ENCODE results near the gene MPZL2. TPM values are rescaled to one million over a fixed set of nuclear protein-coding genes. Genes with fewer than 3 reads are reported as not detected.

MPZL2 gene
- total RNA-seq (111 TPM), polyA plus RNA-seq (ENCODE audit: insufficient read depth, low read depth, low replicate concordance) (16.8 TPM)
- long read RNA-seq, donor 1, transcript MPZL2-201 (6 exons, 2,620 nt): major isoform, 5 of 7 reads
- long read RNA-seq, donor 1, partial matches to known transcripts: 0 of 7 reads
- long read RNA-seq, donor 1, other reads (novel, unspliced or antisense): 0 of 7 reads
- long read RNA-seq, donor 2, partial matches to known transcripts: 0 of 1 reads
- long read RNA-seq, donor 2, other reads (novel, unspliced or antisense): 0 of 1 reads
- long read RNA-seq, donor 3, transcript MPZL2-201 (6 exons, 2,620 nt): major isoform, 7 of 15 reads
- long read RNA-seq, donor 3, partial matches to known transcripts: 0 of 15 reads
- long read RNA-seq, donor 3, other reads (novel, unspliced or antisense): 0 of 15 reads
- long read RNA-seq, donor 4, partial matches to known transcripts: 0 of 2 reads
- long read RNA-seq, donor 4, other reads (novel, unspliced or antisense): 0 of 2 reads
- long read RNA-seq, donor 5: 0 reads
- long read RNA-seq, donor 6, partial matches to known transcripts: 0 of 6 reads
- long read RNA-seq, donor 6, other reads (novel, unspliced or antisense): 0 of 6 reads
- long read RNA-seq, donor 7, transcript MPZL2-201 (6 exons, 2,620 nt): major isoform, 57 of 72 reads
- long read RNA-seq, donor 7, partial matches to known transcripts: 4 of 72 reads
- long read RNA-seq, donor 7, other reads (novel, unspliced or antisense): 7 of 72 reads
- long read RNA-seq, donor 8, partial matches to known transcripts: 0 of 5 reads
- long read RNA-seq, donor 8, other reads (novel, unspliced or antisense): 0 of 5 reads
- long read RNA-seq, donor 9: 0 reads
- long read RNA-seq, donor 10, partial matches to known transcripts: 0 of 4 reads
- long read RNA-seq, donor 10, other reads (novel, unspliced or antisense): 0 of 4 reads

DNA sequence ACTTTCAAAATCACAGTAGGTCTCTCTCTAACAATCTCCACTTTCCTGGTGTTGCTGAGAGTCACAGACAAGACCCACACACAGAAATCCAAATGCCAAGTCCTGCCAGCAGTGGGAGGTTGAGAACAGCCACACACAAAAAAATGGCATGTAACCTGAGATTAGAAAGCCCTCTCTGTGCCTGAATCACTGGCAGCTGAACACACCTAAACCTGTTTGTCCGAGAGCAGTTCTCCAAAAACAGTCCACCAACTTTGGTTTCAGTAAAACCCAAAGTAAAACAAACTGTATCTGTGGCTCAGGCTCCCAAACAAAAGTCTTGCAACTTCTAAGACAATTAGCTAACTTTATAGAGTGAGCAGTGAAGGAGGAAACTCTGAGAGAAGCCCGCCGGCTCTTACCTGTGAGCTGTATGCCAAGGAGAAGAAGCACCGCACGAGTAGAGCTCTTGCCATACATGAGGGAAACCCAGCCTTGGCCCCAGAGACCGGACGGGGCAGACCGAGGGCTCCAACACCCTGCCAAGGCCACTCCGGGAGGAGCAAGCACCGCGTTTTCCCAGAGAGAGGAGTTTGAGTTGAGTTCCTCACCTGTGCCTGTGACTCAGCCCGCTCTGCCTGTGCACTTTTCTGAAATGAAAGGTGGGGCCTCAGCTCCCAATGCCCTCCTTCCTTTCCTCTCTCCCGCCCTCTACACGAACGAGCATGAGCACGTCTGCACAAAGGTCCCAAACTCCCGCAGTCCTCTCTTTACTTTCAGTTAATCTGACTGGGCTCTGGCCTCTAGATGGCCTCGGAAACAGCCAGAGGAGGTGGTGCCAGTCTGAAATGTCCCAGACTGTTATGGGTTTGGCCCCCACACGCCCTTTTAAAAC is at the start of gene MPZL2:
TSS of gene MPZL2 (minus strand) at position 603 of the 874 bp plus-strand sequence. CDS start at position 459, 144 bp downstream.
- FAIRE-seq: no peak
- Histone ChIP-seq H3K27me3 (ENCODE audit: control insufficient read depth, insufficient read depth, low read length) (no peaks in the 10 kb centered on the region), H3K9ac (ENCODE audit: low read length in 3 of 3) (peak within 1 kb of the TSS; percentile 0 to 74 (median 14)), H3K36me3 (ENCODE audit: control insufficient read depth in 2 of 3, insufficient read depth in 3 of 3, low read length in 3 of 3) (peaks cover 0 to 3% (median 0%) of the 10 kb centered on the region in 3 donors), H3K4me1 (ENCODE audit: control insufficient read depth in 2 of 3, insufficient read depth in 2 of 3, low read depth in 1 of 3, low read length in 3 of 3) (peaks cover 0 to 15% (median 12%) of the 10 kb centered on the region in 3 donors), H3K4me3 (ENCODE audit: low read length in 3 of 3) (peak within 1 kb of the TSS; percentile 54 to 73 (median 55)), H3K27ac (ENCODE audit: low read depth in 2 of 2, low read length in 2 of 2) (peak within 1 kb of the TSS; percentile 66 to 73), H3K9me3 (ENCODE audit: control insufficient read depth in 2 of 3, insufficient read depth in 1 of 3, low read length in 3 of 3) (no peaks in the 10 kb centered on the region)
- DNase-seq: peak; percentile 63 to 85 (median 79)
- TF ChIP-seq, protein P1, sequence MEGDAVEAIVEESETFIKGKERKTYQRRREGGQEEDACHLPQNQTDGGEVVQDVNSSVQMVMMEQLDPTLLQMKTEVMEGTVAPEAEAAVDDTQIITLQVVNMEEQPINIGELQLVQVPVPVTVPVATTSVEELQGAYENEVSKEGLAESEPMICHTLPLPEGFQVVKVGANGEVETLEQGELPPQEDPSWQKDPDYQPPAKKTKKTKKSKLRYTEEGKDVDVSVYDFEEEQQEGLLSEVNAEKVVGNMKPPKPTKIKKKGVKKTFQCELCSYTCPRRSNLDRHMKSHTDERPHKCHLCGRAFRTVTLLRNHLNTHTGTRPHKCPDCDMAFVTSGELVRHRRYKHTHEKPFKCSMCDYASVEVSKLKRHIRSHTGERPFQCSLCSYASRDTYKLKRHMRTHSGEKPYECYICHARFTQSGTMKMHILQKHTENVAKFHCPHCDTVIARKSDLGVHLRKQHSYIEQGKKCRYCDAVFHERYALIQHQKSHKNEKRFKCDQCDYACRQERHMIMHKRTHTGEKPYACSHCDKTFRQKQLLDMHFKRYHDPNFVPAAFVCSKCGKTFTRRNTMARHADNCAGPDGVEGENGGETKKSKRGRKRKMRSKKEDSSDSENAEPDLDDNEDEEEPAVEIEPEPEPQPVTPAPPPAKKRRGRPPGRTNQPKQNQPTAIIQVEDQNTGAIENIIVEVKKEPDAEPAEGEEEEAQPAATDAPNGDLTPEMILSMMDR (IDR thresholded peaks at IDR 0.05; ENCODE audit: borderline replicate concordance, extremely low read depth, insufficient read depth): no peak
- intact Hi-C loops (cut with DNase I): no loop called here

DNA sequence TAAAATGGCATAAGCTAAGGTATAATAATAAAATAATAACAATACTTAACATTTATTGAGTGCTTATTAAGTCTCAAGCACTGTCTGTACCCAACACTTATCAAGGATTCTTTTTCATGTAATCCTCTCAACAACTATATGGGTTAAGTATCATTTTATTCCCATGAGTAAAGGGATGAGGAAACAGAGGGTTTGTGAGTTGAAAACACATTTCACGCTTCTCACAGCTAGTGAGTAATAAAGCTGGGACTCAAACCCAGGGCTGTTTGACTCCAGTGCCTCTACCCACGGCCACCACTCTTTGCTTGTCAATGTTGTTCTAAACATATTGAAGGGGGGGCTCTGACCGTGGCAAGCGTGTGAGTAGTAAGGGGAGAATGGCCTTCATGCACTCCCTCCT is 49.1 kb upstream of the MPZL2 start:
- Histone ChIP-seq H3K9ac (ENCODE audit: low read length in 3 of 3) (no peak overlapping the region), H3K27ac (ENCODE audit: low read depth in 2 of 2, low read length in 2 of 2) (no peak overlapping the region), H3K36me3 (ENCODE audit: control insufficient read depth in 2 of 3, insufficient read depth in 3 of 3, low read length in 3 of 3) (no peaks in the 10 kb centered on the region), H3K4me3 (ENCODE audit: low read length in 3 of 3) (no peak overlapping the region), H3K27me3 (ENCODE audit: control insufficient read depth, insufficient read depth, low read length) (no peaks in the 10 kb centered on the region), H3K4me1 (ENCODE audit: control insufficient read depth in 2 of 3, insufficient read depth in 2 of 3, low read depth in 1 of 3, low read length in 3 of 3) (peaks cover 0 to 5% (median 0%) of the 10 kb centered on the region in 3 donors), H3K9me3 (ENCODE audit: control insufficient read depth in 2 of 3, insufficient read depth in 1 of 3, low read length in 3 of 3) (no peaks in the 10 kb centered on the region)
- TF ChIP-seq, protein P1 (IDR thresholded peaks at IDR 0.05; ENCODE audit: borderline replicate concordance, extremely low read depth, insufficient read depth): no peak
- intact Hi-C loops (cut with DNase I): no loop called here
- DNase-seq: no peak
- no peak for FAIRE-seq

DNA sequence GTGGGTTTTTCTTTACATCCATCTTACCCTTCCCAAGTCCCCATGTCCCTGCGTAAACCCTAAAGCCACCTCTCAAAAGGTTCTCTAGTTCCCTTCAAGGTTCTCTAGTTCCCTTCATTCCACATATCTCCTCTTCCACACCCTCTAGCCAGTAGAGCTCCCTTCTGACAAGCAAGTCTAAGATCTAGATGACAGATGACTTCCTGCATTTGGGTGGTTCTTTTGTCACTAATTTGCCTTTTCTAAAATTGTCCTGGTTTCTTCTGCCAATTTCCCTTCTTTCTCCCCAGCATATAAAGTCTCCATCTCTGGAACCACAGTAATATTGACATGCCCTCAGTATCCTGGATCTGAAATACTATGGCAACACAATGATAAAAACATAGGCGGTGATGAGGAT is 48.2 kb upstream of the MPZL2 start:
- H3K9me3 ChIP-seq (ENCODE audit: control insufficient read depth in 2 of 3, insufficient read depth in 1 of 3, low read length in 3 of 3): no peaks in the 10 kb centered on the region
- no peak overlapping the region for H3K9ac ChIP-seq (ENCODE audit: low read length in 3 of 3)
- TF ChIP-seq, protein P1 (IDR thresholded peaks at IDR 0.05; ENCODE audit: borderline replicate concordance, extremely low read depth, insufficient read depth): no peak
- H3K27me3 ChIP-seq (ENCODE audit: control insufficient read depth, insufficient read depth, low read length): no peaks in the 10 kb centered on the region
- peaks cover 0 to 5% (median 0%) of the 10 kb centered on the region in 3 donors for H3K4me1 ChIP-seq (ENCODE audit: control insufficient read depth in 2 of 3, insufficient read depth in 2 of 3, low read depth in 1 of 3, low read length in 3 of 3)
- DNase-seq (no peak), FAIRE-seq (no peak)
- H3K27ac ChIP-seq (ENCODE audit: low read depth in 2 of 2, low read length in 2 of 2): no peak overlapping the region
- no peak overlapping the region for H3K4me3 ChIP-seq (ENCODE audit: low read length in 3 of 3)
- H3K36me3 ChIP-seq (ENCODE audit: control insufficient read depth in 2 of 3, insufficient read depth in 3 of 3, low read length in 3 of 3): no peaks in the 10 kb centered on the region
- intact Hi-C loops (cut with DNase I): no loop called here

Measured in kidney (tissue), 22 donors.